GM12892 (cell line): ENCODE results near the gene ANGPT4.

Experiments used
- POLR2A ChIP-seq: IDR thresholded peaks from 2 replicates; pipeline ENCODE4 v1.6.1; 2011; ENCODE audit warnings: low read depth, low read length, control low read depth
- POLR2AphosphoS5 ChIP-seq: IDR thresholded peaks from 2 replicates; pipeline ENCODE4 v1.6.1; 2011; ENCODE audit warnings: low read depth, low read length, control low read depth

GRCh38 chr20:831251-831650 is 84.9 kb downstream of the ANGPT4 start:
- TF ChIP-seq POLR2AphosphoS5 (no peak), POLR2A (no peak)
